Lung (tissue), 12 donors: Measurements from ENCODE around the gene TEX101. TPM values are rescaled to one million over a fixed set of nuclear protein-coding genes. Genes with fewer than 3 reads are reported as not detected.

Experiments used
- ATAC-seq: fragments of 200-7000 bp; cut with Tn5 transposase; one replicate; pipeline ENCODE4 v1.9.1; 2020; ENCODE audit warnings: moderate number of reproducible peaks; ENCODE audit not compliant: insufficient read depth, low FRiP score
- DNase-seq, 3 donors: peaks; one replicate each; pipeline ENCODE4 v3.0.0-alpha.2; 2013 to 2017
- H3K27ac ChIP-seq, 2 donors: one replicate each; pipeline ENCODE4 v1.5.1; 2013; ENCODE audit warnings: mild to moderate bottlenecking in 2 of 2, moderate library complexity in 2 of 2, control low read depth in 1 of 2, inconsistent platforms in 1 of 2, low read depth in 1 of 2, low read length in 1 of 2
- H3K27me3 ChIP-seq, 3 donors: one replicate each; pipeline ENCODE4 v1.5.1; 2013; ENCODE audit warnings: low read length in 2 of 3; ENCODE audit not compliant: control insufficient read depth in 3 of 3, insufficient read depth in 3 of 3
- H3K36me3 ChIP-seq, 4 donors: one replicate each; pipeline ENCODE4 v1.5.1; 2013; ENCODE audit warnings: low read length in 4 of 4, mild to moderate bottlenecking in 1 of 4, moderate library complexity in 1 of 4; ENCODE audit not compliant: control insufficient read depth in 4 of 4, insufficient read depth in 4 of 4
- H3K4me1 ChIP-seq, 5 donors: one replicate each; pipeline ENCODE4 v1.5.1; 2013; ENCODE audit warnings: low read length in 5 of 5, mild to moderate bottlenecking in 2 of 5, moderate library complexity in 1 of 5; ENCODE audit not compliant: control insufficient read depth in 5 of 5, insufficient read depth in 5 of 5
- H3K4me3 ChIP-seq: one replicate; pipeline ENCODE4 v1.5.1; 2013; ENCODE audit warnings: mild to moderate bottlenecking, control low read depth, moderate library complexity
- H3K9ac ChIP-seq, 2 donors: one replicate each; pipeline ENCODE4 v1.5.1; 2013; ENCODE audit warnings: low read length in 2 of 2, control low read depth in 1 of 2; ENCODE audit not compliant: insufficient read depth in 1 of 2
- H3K9me3 ChIP-seq, 4 donors: one replicate each; pipeline ENCODE4 v1.5.1; 2013; ENCODE audit warnings: low read length in 3 of 4, mild to moderate bottlenecking in 1 of 4, moderate library complexity in 1 of 4; ENCODE audit not compliant: control insufficient read depth in 4 of 4, insufficient read depth in 3 of 4
- CTCF ChIP-seq: IDR thresholded peaks from 2 replicates; pipeline ENCODE4 v1.5.1; 2012; ENCODE audit warnings: mild to moderate bottlenecking; ENCODE audit errors: control extremely low read depth, extremely low read depth
- WGBS, 2 donors: extraction: QIAGEN DNeasy Blood & Tissue Kit; methylation state at CpG; one replicate each; pipeline ENCODE4 v1.1.7; 2013; 5-methylcytosine and 5-hydroxymethylcytosine counted together
- polyA plus RNA-seq, 2 donors: library from polyadenylated mRNA; stranded (reverse); fragments of 200-250 nt; gene quantifications; one replicate each; pipeline ENCODE4 v1.2.1, GENCODE V29; 2013
- total RNA-seq, 2 donors: library from RNA; depleted of rRNA in 1 of 2; stranded (reverse); fragments of >200 nt in 1 of 2; gene quantifications; one replicate each; pipeline ENCODE4 v1.2.1, GENCODE V29; 2014 to 2021
- donor health status: control.
- donor health status: control.
- donor health status: Bipolar disorder and iron deficiency.
- donor health status: healthy.
- donor health status: DM: yes; HTN: yes; CAD: no.

The TEX101 gene
- total and polyA plus RNA-seq, 4 donors, result not detected

DNA sequence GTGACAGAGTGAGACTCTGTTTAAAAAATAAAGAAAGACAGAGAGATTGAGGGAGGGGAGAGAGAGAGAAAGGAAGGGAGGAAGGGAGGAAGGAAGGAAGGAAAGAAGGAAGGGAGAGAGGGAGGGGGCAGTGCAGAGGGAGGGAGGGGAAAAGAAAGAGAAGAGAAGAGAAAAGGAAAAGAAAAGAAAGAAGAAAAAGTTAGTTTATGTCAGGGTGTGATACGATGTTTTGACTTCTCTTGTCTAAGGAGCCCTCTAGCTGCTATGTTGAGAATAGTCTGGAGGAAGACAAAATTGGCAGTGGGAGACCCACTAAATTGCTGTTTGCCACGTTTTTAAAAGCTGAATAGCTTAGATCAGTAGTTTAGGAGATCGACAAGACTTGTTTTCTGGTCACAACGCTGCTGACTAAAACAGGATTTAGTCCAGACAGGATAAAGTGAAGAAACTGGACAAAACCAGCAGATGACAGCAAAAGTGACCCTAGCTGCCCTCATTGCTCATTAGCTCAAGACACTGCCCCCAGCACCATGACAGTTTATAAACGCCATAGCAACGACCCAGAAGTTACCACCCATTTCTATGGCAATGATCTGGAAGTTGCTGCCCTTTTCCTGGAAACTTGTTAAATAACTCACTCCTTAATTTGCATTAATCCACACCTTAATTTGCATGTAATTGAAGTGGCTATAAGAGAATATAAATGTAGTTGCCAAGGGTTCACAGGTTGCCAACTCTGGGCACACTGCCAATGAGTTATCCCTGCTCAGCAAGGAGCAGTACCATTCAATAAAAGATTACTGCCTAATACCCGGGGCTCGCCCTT, 11.1 kb downstream of the TEX101 start:
- ATAC-seq, result no peak
- H3K36me3 ChIP-seq, result no peaks in the 10 kb centered on the region
- H3K9me3 ChIP-seq, result no peaks in the 10 kb centered on the region
- peaks cover 0 to 1% (median 0%) of the 10 kb centered on the region in 5 donors for H3K4me1 ChIP-seq
- H3K9ac ChIP-seq, result no peak overlapping the region
- no peak overlapping the region for H3K27ac ChIP-seq
- H3K27me3 ChIP-seq, result no peaks in the 10 kb centered on the region
- DNase-seq, result peak in 2 of 3 donors; percentile 30 to 31
- TF ChIP-seq CTCF, result no peak
- no peak overlapping the region for H3K4me3 ChIP-seq
- whole genome bisulfite sequencing, 2 donors, result 32 to 35% methylated on average over 8 of the region's 8 CpGs

DNA sequence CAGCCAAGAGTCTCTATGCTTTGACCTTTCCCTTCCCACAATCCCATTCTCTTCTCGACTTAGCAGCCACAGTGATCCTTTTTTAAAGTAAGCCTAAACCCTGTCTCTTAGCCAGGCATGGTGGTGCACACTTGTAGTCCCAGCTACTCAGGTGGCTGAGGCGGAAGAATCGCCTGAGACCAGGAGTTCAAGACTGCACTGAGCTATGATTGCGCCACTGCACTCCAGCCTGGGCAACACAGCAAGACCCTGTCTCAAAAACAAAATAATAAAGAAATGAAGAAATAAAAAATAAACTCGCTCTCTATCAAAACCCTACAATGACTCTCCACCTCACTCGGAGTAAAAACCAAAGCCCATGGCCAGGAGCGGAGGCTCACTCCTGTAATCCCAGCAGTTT, 14.7 kb downstream of the TEX101 start:
- 91 to 96% methylated on average over 7 of the region's 7 CpGs for WGBS, 2 donors
- ATAC-seq, result no peak
- no peak overlapping the region for H3K27ac ChIP-seq

GRCh38 chr19:43430142-43430710, 15.5 kb downstream of the TEX101 start:
- ATAC-seq (no peak), DNase-seq (peak in 2 of 3 donors; percentile 67 to 81)
- WGBS, 2 donors, result 62 to 75% methylated on average over 6 of the region's 6 CpGs
- no peaks in the 10 kb centered on the region for H3K36me3 ChIP-seq
- TF ChIP-seq CTCF, result no peak
- H3K27ac ChIP-seq, result no peak overlapping the region
- H3K4me1 ChIP-seq, result no peaks in the 10 kb centered on the region
- no peaks in the 10 kb centered on the region for H3K9me3 ChIP-seq
- no peak overlapping the region for H3K9ac ChIP-seq
- H3K27me3 ChIP-seq, result no peaks in the 10 kb centered on the region
- H3K4me3 ChIP-seq, result no peak overlapping the region

More for the DNA sequence above, 14.7 kb downstream of the TEX101 start:
- Histone ChIP-seq H3K4me3 (no peak overlapping the region), H3K27me3 (no peaks in the 10 kb centered on the region), H3K4me1 (peaks cover 0 to 1% (median 0%) of the 10 kb centered on the region in 5 donors), H3K9me3 (no peaks in the 10 kb centered on the region), H3K36me3 (no peaks in the 10 kb centered on the region), H3K9ac (no peak overlapping the region)
- DNase-seq, result no peak
- TF ChIP-seq CTCF, result no peak
